HG03439 (cell line): ENCODE data around the gene LAP3.
"Not testable (repeated sequence)": the region's sequence is repeated elsewhere in the genome, so short reads cannot be mapped to it uniquely, and the experiment has no call there.

ENCODE experiments used
- ATAC-seq: cut with Tn5 transposase; IDR thresholded peaks from one replicate; pipeline ENCODE4 v1.9.1; 2021; ENCODE audit warnings: mild to moderate bottlenecking, moderate library complexity; ENCODE audit not compliant: unreplicated experiment

LAP3 gene

DNA sequence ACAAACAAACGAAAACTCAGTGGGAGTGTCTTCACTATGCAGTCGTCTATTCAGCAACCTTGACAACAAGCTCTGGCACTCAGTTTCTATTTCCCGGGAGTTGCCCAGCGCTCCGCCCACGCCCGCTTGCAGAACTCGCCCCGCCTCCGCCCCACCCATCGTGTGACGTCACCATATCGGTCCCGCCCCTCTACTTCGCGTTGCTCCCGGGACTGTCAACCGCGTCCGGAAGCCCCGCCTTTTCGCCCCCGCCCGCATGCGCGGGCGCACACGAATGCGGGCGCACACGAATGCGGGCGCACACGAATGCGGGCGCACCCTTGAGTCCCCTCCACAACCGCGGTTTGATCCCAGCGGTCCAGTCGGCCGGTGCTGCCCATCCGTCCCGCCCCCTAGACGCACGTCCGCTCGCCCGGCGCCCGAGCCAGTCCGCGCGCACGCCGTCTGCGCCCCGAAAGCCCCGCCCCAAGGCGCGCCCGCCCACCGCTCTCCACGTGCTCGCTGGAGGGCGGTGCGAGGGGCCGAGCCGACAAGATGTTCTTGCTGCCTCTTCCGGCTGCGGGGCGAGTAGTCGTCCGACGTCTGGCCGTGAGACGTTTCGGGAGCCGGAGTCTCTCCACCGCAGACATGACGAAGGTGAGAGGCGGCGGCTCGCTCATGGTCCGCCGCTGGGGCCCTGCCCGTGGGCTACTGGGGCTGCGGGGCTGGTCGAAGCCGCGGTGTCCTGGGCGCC is at the start of gene LAP3:
TSS of gene LAP3 (plus strand) at position 267 of the 733 bp plus-strand sequence. CDS start at position 535, 268 bp downstream.
- ATAC-seq: peak; percentile 87

DNA sequence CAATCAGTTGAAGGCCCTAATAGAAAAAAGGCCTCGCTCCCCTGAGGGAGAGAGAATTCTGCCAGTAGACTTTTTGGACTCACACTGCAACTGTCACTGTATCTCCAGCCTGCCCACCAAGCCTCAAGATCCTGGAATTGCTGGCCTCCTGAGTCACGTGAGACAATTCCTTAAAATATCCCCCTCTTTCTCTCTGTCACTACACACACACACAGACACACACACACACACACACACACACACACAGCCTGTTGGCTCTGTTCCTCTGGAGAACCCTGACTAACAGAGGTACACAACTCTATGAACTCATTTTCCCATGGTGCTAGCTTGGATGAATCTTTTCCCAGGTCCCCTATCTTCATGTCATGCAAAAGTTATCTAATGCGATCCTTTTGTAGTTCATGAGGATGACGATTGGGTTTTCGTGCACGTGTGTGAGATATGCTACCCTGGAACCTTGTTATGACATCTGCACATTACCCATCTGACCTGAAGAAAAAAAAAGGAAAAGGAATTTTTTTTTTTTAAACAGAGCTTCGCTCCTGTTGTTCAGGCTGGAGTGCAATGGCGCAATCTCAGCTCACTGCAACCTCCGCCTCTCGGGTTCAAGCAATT is 48.3 kb upstream of the LAP3 start:
- no peak for ATAC-seq

DNA sequence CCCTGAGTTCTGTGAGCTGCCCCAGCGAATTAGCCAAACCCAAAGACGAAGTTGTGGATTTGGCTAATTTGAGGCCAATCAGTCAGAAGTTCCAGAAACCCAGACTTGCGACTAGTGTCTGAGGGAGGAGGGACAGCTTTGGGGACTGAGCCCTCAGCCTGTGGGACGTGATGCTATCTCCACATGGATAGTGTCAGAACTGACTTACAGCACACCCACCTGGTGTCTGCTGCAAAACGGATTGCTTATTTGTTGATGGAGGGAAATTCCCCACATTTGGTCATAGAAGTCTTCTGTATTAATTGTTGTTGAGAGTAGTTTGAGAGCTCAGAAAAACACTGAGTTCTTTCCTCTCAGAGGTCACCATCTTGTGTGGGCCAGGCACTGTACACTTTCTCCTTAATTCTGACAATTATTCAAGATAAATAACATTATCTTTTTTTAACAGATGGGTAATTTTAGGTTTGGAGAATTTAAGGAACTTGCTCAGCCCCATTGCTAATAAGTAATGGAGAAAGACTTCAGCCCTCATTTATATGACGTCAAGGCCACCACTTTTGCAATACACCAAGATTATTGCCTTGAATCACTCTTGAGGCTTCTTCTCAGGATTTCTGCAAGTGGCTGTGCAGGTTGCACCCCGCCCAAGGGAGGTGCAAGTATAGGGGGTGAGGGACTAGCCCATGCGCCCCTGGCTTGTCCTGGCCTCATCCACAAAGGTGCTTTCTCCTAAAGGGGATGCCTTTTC is 45.3 kb upstream of the LAP3 start:
- no peak for ATAC-seq

DNA sequence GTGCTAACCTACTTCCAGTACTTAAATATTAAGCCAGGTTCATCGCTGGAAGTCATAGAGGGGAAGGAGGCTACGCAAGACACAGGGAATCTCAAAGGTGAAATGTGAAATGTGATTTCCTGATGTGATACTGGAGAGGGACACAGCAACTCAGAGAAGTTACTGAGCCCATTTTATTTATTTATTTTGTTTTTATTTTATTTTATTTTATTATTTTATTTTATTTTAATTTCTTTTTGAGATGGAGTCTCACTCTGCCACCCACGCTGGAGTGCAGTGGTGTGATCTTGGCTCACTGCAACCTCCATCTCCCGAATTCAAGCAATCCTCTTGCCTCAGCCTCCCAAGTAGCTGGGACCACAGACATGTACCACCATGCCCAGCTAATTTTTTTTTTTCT is 42.3 kb upstream of the LAP3 start:
- ATAC-seq: no peak

DNA sequence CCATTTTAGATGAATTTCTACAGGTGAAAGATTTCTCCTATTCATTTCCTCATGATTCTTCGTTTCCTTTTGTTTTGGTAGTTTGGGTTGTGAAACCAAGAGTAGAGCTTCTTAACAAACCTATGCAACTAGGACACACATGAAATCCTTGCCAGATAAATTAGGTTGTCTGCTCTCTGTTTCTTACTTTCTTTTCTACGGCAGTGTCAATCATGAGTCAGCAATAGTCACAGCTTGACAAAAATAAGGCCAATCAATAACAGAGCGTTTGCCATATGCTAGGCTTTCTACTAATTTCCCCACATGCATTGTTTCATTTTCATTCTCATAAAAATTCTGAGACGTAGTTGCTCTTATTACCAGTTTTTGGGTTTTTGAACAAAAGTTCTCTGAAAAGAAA is 41.8 kb upstream of the LAP3 start:
- ATAC-seq: no peak

DNA sequence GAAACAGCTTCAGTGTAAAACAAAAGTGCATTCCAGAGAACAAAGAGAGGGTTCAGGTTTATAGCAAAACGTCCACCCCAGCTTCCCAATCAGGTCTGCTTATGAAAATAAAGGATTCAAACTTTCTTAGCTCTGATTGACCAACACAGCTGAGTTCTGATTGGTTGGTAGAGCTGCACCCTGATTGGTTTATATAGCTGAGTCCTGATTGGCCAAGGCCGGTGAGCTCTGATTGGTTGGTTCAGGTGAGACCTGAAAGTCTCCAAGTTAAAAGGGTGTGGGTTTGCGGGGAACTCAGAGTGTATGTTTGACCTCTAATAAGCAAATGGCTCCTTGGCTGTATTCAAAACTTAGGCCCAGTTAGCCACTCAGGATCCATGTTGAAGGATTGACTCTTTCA is 41.1 kb upstream of the LAP3 start:
- no peak for ATAC-seq

DNA sequence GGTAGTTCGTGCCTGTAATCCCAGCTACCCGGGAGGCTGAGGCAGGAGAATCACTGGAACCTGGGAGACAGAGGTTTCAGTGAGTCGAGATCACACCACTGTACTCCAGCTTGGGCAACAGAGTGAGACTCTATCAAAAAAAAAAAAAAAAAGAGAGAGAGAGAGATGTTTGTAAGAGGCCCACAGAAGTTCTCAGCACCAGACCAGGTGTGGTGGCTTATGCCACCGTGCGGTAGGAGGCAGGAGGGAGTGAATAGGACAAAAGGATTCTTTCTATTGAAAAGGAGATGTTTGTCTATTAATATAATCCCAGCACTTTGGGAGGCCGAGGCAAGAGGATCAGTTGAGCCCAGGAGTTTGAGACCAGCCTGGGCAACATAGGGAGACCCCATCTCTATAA is 39.9 kb upstream of the LAP3 start:
- ATAC-seq: not testable (repeated sequence)

DNA sequence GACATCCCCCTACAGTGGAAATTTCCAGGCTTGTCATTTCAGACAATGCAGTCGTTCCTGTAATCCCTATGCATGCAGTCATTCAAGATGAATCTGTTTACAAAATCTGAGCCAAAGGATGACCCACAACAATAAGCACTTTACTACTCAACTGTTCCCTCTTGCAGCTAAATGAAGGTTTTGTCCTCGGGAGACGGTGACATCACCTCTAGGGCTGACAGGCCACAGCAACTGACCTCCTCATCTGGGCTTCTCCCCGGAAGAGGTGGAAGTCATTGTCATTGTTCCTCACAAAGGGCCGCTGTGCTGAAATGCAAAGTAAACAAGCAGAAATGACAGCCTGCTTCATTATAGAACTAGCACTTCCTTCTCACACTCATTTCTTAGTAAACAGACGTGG is 32.8 kb upstream of the LAP3 start:
- ATAC-seq: no peak

DNA sequence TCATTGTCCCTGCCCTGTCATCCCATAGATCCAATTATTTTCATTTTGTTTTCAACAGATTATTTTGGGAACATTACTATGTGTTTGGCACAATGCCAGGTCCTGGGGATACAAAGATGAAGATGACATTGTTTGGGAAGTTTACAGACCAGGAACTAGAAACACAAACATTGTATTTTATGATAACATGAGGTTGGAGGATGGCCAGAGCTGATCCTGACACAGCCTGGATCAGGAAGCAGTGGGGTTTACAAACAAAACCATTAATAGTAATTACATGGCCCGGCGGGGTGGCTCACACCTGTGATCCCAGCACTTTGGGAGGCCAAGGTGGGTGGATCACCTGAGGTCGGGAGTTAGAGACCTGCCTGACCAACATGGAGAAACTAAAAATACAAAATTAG is 32.2 kb upstream of the LAP3 start:
- no peak for ATAC-seq

DNA sequence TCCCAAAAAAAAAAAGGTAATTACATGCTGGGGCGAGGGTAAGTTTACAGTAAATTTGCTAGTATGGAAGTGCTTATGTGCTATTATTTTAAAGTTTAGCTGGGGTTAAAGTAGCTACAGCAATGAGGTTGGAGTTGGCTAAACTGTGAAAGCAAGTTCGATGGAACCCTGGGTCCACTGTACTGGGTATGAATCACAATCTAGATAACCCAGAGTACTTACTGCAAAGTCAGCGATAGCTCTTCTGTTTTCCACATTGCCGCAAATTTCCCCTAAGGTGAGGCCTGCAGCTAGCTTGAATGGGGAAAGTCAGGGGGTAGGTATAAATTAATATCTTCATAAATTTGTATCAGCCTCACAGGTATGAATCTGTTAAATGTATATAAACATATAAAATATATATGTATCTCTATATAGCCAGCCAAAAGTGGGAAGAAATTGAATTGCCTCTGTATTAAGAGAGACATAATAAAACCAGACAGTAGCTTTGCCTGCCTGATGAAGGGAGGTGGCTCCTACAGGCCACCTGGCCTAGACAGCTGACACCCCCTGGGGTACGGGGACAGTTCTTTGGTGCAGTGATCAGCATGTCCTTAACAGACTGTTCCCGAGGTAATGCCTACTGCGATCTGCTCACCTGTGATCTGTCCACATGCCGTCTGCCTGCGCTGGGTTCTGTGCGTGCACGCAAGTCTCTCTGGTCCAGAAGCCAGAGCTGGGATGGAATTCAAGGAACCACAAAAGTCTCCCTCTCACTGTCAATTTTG is 31.4 kb upstream of the LAP3 start:
- ATAC-seq: no peak

DNA sequence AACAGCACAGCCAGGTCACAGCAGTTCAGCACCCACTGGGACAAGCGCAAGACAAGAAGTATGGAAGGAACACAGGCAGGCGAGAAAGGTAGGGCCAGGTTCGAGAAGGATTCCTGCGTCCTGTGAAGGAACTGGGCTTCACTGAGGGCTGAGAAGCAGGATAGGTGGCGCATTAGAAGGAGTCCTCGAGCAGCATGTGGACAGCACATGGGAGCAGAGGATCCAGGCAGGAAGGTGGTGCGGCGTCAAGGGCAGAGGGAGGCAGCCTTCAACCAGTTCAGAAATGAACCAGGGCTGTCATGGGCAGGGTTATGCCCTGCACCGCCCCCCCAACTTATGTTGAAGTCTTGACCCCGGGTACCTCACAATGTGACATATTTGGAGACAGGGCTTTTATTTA is 30.8 kb upstream of the LAP3 start:
- no peak for ATAC-seq

DNA sequence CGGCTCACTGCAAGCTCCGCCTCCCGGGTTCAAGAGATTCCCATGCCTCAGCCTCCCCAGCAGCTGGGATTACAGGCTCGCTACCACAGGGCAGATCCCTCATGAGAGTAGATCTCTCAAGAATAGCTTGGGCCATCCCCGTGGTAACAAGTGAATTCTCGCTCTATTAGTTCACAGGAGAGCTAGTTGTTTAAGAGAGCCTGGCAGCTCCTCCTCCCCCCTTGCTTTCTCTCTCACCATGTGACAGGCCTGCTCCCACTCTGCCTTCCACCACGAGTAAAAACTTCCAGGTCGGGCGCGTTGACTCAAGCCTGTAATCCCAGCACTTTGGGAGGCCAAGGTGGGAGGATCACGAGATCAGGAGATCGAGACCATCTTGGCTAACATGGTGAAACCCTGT is 30.3 kb upstream of the LAP3 start:
- ATAC-seq: no peak

DNA sequence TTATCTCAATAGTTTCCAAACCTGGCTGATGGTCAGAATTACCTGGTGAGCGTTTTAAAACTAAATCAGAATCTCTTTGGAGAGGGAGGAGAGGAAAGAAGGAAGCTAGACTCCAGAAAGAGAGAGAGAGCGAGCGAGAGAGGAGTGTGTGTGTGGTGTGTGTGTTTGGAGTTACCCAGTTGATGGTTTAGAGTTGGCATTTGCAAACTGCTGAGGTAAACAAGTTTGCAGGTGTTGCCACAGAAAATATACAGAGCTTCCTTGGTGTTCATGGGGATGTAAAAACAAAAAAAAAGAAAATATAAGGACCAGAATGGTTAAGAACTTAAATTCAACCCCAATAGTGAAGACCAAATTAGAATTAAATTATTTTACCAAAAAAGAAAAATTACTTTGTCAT is 26.4 kb upstream of the LAP3 start:
- no peak for ATAC-seq

DNA sequence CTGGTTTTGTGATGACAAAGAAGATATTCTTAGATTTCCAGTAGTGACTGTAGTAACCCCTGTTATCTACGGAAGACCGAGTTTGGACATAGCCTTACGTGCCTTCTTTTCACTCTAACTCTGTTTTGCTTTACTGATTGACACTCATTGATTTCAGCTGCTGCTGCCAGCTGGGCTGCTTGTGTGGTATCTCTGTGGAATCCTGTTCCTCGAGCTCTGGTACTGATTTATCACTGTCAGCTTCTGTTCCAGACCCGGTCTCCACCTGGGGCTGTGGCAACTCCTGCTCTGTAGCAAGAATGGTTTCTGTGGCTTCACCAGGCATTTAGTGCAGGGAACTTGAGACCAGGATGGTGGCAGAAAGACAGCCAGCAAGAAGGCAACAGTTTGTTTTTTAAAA is 24.6 kb upstream of the LAP3 start:
- ATAC-seq: no peak

DNA sequence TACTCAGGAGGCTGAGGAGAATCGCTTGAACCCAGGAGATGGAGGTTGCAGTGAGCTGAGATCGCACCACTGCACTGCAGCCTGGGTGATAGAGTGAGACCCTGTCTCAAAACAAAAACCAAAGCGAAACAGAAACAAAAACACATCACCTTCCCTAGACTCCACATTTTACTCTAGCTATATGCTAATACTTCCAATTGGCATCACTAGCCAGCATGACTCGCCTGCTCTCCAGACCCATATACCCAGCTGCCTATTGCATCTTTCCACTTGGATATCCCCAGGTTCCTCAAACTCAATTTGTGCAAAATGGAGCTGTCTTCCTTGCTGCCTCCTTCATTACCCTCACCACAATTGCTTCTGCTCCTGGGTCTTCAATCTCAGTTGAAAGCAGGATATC is 22.4 kb upstream of the LAP3 start:
- no peak for ATAC-seq

DNA sequence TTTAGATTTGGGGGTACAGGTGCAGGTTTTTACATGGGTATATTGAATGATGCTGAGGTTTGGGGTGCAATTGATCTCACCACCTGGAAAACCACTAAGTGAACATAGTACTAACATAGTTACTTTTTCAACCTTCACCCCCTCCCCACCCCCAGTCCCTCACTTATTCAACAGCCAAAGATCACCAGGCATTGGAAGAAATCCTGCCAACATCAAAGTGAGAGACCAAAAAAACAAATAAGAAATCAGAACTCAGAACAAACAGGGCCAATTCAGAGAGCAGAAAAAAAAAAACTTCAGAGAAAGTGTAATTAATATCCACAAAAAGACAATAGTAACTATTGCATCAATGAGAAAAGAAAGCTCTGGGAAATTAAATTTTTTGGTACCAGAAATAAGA is 20.5 kb upstream of the LAP3 start:
- no peak for ATAC-seq

DNA sequence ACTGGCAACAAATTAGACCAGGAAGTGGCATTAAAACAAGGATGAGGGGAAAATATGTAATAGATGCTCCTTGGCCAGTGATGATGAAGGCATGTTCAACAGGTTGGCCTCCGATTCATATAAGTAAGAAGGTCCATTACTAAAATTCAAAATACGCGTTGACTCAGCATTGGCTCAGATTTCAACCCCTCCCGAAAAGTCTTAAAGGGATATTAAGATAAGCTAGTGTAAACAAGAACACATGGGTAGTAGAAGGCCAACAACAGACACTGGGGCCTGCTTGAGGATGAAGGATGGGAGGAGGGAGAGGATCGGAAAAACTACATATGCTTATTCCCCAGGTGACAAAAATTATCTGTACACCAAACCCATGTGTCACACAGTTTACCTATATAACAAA is 19.1 kb upstream of the LAP3 start:
- no peak for ATAC-seq

DNA sequence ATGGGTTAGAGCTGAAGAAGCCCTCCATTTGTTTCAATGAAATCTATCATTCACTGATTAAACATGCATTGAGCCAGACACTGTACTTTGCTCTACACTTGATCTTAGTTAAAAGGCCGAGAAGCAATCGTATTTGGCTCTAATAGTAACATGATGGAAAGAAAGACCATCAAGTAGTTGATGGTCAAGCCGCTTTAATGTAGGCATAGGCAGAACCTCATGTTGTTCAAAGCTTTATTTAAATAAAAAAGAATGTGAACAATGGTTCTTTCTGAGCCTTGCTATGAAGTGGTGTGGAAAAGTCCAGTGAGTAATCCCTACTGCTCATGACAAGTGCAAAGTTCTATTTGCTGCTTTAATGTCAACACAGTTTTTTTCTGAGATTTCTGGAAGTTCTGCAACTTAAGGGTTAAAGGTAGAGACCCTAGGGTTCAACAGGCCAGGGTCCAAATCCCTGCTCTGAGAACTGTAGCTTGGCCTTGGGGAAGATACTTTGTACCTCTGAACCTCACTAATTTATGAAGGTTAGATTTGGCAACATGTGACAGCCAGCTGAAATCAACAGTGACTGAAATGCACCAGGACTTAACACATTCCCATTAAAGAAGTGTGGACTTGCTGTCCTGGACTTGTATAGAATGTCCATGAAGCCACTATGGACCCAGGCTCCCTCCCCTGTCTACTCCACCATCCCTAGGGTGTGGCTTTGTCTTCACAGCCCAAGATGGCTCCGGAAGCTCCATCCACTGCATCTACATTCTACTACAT is 17.9 kb upstream of the LAP3 start:
- ATAC-seq: no peak

DNA sequence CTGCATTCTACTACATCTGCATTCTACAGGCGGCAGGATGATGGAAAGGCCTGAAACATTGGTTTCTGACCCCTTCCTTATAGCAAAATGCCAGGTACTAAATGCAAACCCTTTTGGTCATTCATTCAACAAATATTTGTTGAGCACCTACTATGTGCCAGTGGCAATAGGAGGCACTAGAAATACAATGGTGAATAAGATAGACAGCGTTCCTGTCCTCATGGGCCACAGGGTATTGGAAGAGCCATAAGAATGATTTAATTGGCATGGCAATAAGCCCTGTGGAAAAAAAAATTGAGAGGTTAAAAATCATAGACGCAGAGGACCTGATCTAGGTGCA is 17.3 kb upstream of the LAP3 start:
- no peak for ATAC-seq

DNA sequence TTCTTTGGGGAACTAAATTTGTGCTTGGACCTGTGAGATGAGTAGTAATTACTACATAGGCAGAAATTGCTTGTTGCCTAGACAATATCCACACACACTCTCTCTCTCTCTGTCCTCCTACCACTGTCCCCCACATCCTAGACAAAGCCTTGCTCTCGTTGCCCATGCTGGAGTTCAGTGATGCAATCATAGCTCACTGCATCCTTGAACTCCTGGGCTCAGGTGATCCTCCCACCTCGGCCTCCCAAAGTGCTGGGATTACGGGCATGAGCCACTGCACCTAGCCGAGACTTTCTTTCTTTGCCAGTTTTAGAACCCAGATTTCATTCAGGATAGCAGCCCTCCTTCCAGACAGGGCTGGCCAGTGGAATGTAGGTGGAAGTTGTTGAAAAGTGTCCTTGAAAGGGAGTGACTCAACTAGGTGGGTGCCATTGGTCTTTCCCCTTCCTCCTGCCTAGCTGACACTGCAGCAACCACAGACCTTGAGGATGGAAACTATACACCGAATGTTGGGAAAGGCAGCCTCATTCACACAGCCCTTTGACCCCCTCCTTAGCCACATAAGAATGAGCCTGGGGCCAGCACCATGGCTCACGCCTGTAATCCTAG is 16.8 kb upstream of the LAP3 start:
- no peak for ATAC-seq
